GM19043 (cell line): ENCODE results near the gene TC2N.
A peak's percentile ranks its signal among the peaks of the same experiment; 100 is the strongest.
"Not testable (repeated sequence)": the region's sequence is repeated elsewhere in the genome, so short reads cannot be mapped to it uniquely, and the experiment has no call there.

Experiments used
- ATAC-seq: cut with Tn5 transposase; IDR thresholded peaks from one replicate; pipeline ENCODE4 v1.9.1; 2021; ENCODE audit warnings: low read depth; ENCODE audit not compliant: unreplicated experiment

The TC2N gene

GRCh38 chr14:91867316-91867988 lies at the start of gene TC2N:
Gene TC2N, minus strand, starts transcription at chr14:91867536. Its CDS starts 53,767 bp downstream, at chr14:91813769.
- peak; percentile 33 for ATAC-seq

- no peak for ATAC-seq
Measured at GRCh38 chr14:91912035-91912434, 44.7 kb upstream of the TC2N start.

GRCh38 chr14:91911474-91912032 lies 44.2 kb upstream of the TC2N start:
- peak; percentile 45 for ATAC-seq

GRCh38 chr14:91910196-91910595 lies 42.9 kb upstream of the TC2N start:
- no peak for ATAC-seq

- no peak for ATAC-seq
Measured at GRCh38 chr14:91906374-91906773, 39.0 kb upstream of the TC2N start.

DNA sequence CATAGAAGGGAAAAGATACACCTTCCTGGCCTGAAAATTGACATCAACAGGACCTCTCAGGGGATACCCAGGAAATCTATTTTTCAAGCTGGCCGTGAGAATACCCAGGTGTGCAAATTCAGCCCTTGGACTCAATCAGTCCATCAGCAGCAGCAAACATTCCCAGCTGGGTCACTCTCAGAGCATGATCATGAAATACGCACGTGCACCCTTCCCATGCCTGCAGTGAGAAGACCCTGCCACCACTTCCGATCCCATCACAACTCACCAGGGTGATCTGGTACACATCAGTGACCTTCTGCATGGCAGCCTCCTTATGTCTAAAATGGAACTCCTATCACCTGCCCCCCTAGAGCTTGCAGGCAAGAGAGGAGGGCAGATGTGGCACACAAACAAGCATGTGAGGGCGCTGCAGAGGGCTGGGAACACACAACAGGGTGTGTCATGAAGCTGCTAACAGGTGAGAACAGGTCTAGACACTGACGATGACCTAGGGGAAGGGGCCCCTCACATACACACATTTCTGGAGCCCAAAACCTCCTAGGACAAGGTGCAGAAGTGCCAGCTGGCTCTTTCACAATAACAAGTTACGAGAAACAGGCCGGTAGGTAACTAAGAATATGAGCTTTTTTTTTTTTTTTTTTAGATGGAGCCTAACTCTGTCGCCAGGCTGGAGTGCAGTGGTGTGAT lies 37.8 kb upstream of the TC2N start:
- no peak for ATAC-seq

GRCh38 chr14:91904483-91904882 lies 37.1 kb upstream of the TC2N start:
- ATAC-seq, result no peak

GRCh38 chr14:91903070-91903469 lies 35.7 kb upstream of the TC2N start:
- no peak for ATAC-seq

GRCh38 chr14:91902336-91902735 lies 35.0 kb upstream of the TC2N start:
- no peak for ATAC-seq

DNA sequence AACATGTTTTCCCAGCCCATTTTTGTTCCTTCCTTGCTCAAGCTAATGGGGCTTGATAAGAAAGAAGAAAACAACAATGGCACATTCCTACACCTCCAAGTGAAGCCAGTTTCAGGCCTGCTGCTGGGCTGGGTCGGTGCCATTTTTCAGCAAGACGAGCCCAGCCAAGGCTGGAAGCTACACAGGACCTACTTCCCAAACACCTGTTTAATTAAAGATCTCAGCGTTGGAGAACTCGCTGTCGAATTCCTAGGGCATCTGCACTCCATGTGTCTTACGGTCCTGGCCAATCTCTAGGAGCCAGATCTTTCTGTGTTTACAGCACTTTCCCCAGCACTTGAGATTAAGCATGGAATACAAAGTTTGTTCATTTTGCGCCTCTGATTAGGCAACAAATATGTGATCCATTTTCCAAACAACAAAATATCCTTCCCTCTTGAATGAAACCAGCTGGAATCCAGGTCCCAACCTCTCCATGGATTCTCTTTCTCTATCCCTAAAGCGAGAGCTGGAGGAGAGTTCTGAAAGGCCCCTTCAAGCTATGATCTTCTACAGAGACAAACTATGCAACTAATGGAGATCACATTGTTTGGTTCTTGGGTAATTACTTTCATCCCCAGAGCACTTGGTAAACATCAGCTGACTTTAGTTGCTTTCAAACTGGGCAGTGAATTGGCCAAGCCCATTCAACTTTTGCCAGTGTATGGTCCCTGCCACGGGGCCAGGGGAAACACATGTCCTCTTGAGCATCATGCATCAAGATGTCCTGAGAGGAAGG lies 34.3 kb upstream of the TC2N start:
- ATAC-seq, result no peak

DNA sequence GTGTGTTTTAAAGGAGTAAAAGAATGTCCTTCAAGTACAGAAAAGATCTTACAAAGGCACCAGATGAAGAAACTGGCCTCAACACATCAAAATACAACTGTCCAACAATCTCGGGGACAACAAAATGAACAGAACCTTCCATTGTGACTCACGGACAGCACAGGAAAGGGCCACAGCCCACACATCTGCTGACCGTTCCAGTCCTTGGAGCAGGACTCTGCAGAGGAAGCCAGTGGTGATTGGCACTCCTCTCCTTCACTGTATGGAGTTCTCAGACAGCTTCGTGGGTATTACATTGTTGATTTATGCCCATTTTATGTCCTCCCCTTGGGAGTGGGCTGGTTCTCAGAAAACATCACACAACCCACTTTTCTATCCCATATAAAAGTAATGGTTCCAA lies 32.5 kb upstream of the TC2N start:
- no peak for ATAC-seq

- ATAC-seq, result no peak
Measured at GRCh38 chr14:91899213-91899612, 31.9 kb upstream of the TC2N start.

GRCh38 chr14:91898372-91898771 lies 31.0 kb upstream of the TC2N start:
- ATAC-seq, result no peak

DNA sequence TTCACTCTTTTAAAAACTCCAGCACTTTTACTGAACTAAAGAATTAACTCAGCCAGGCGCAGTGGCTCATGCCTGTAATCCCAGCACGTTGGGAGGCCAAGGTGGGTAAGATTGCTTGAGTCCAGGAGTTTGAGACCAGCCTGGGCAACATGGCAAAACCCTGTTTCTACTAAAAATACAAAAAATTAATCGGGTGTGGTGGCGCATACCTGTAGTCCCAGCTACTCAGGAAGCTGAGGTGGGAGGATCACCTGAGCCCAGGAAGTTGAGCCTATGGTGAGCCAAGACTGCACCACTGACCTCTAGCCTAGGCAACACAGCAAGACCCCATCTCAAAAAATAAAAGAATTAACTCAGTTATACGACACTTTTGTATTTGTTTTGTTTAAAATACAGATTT lies 30.4 kb upstream of the TC2N start:
- not testable (repeated sequence) for ATAC-seq

DNA sequence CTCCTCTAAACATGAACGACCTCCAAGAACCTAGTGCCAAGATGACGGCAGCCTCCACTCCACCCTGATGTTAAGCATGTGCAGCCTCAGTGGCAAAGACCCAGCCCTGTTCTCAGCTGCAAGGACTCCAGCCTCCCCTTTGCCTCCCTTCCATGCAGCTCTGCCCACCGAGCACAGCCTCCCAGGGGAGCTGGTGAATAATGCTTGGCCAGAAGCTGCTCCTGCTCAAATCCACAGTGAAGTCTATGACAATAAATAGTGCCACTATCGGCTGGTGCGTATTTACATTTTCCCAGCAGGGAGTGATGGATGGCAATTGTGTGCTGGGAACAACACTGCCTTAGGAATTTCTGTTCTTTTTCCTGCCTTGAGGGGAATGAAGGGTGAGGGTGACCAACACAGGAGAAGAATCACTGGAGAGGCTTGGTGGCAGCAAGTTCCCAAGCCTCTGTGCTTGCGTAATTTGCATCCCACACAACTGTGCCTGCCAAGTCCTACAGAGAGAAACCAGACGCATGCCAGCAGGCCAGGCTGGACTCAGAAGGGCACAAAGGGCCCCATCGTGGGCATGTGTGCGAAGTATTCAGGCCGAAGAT lies 29.9 kb upstream of the TC2N start:
- no peak for ATAC-seq

DNA sequence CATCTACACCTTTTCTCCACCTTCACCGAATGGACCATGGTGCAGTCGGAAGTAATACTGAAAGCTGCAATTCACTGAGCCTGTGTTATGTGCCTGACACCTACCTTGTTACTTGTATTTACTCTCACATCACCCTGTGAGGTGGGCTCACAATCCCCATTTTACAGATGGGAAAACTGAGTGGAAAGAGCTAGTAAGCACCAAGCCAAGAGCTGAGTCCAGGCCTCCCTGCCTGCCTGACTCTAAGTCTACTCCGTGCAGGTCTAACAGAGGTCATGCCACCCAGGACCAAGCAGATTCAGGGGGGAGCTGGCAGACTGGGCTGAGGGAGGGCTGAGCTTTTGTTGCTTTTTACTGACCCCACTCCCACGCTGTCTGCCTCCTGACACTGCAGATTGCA lies 29.1 kb upstream of the TC2N start:
- no peak for ATAC-seq

DNA sequence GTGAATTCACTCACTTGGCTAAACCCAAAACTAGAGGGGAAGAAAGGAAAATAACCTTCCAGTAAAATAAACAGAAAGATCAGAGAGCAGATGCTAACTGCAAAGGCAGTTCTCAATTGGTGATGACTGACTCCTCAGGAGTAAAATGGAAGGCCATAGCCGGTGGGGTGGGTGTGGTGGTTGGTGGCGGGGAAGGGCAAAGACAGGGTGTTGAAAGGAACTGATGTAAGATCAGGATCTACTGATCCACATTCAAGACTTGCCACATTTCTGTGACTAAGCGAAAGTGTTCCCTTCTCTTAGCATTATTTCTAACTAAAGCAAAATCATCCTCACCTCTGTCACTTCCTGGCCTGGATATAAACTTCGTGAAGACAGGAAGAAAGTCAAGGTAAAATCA lies 26.3 kb upstream of the TC2N start:
- ATAC-seq, result no peak

- ATAC-seq, result no peak
Measured at GRCh38 chr14:91893007-91893406, 25.7 kb upstream of the TC2N start.

GRCh38 chr14:91891721-91892220 lies 24.4 kb upstream of the TC2N start:
- ATAC-seq, result no peak

DNA sequence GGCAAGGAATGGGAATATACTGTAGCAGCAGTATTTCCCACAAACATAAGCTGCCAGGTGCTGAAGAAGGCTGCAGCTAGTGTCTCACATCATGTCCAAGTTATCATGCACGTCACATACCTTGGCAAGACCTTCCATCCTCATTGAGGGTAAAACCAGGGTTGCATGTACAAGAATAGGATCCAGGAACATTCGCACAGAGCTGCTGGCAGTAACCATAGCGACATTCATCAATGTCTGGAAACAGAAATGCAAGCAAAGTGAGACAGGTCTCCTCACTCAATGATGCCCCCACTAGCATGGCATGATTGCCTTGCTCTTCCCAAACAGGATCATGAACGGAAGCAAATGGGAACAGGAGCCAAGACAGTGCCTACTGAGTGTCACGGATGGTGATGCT lies 23.8 kb upstream of the TC2N start:
- no peak for ATAC-seq

GRCh38 chr14:91890291-91890749 lies 23.0 kb upstream of the TC2N start:
- ATAC-seq, result no peak
